ENCODE measurements around the gene PBX2. TPM values are rescaled to one million over a fixed set of nuclear protein-coding genes. Genes with fewer than 3 reads are reported as not detected.

PBX2 gene
- total and polyA plus RNA-seq, 10 donors = 29.6 to 160 (median 89.9) TPM

DNA sequence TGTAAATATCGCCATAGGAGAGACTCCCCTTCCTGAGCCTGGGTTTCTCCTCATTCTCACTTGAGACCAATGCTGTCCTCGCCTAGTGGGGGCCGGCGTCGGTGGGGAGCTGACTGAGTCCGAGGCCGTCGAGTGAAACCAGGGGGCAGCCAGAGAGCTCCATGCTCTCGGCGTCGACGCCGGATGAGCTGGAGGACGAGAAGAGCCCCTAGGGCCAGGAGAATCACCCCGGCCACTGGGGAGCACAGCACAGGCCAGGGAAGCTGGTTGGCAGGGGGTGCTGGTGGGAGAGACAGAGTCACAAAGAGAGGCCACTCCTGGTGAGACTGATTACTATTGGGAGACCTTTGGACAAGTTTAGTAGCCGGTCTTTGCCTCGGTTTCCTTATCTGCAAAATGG, 8.9 kb upstream of the PBX2 start:
- Histone ChIP-seq H3K4me3 (no peak overlapping the region), H3K36me3 (no peaks in the 10 kb centered on the region), H3K9me3 (no peaks in the 10 kb centered on the region), H3K27ac (no peak overlapping the region), H3K27me3 (replicated peaks in 1 of 7) (peaks cover 0 to 3% (median 0%) of the 10 kb centered on the region in 7 donors), H3K4me1 (peaks cover 20 to 31% (median 30%) of the 10 kb centered on the region in 6 donors)
- intact Hi-C loops (cut with DNase I; ENCODE audit: low total_unique reads) = loop anchor here (10.0 kb wide), 1 partner anchor 74 kb away; the partner anchor contains the start of gene ATF6B
- DNase-seq = peak; percentile 79
- TF ChIP-seq, protein P1, sequence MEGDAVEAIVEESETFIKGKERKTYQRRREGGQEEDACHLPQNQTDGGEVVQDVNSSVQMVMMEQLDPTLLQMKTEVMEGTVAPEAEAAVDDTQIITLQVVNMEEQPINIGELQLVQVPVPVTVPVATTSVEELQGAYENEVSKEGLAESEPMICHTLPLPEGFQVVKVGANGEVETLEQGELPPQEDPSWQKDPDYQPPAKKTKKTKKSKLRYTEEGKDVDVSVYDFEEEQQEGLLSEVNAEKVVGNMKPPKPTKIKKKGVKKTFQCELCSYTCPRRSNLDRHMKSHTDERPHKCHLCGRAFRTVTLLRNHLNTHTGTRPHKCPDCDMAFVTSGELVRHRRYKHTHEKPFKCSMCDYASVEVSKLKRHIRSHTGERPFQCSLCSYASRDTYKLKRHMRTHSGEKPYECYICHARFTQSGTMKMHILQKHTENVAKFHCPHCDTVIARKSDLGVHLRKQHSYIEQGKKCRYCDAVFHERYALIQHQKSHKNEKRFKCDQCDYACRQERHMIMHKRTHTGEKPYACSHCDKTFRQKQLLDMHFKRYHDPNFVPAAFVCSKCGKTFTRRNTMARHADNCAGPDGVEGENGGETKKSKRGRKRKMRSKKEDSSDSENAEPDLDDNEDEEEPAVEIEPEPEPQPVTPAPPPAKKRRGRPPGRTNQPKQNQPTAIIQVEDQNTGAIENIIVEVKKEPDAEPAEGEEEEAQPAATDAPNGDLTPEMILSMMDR (IDR thresholded peaks at IDR 0.05 in 8 of 11, conservative IDR thresholded peaks at IDR 0.05 in 3 of 11) = no peak
- TF ChIP-seq POLR2A (IDR thresholded peaks at IDR 0.05) (no peak), POLR2AphosphoS5 (IDR thresholded peaks at IDR 0.05) (no peak)
- 88 to 93% (median 91%) methylated on average over 17 of the region's 17 CpGs for WGBS, 5 donors

DNA sequence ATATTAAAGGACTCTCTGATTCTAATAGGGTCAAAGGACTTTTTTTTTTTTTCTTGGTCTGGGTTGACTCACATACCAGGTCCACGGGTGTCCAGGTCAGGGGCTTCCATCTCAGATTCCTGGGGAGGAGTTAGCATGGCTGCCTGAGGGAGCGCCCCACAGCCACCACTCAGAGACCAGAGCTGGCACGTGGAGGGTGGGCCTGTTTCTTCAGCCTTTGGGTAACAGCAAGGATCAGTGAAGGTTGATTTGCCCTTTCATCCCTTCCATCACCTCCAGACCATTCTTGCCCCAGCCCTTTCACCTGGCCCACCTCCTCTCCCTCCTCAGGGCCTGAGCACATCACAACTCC, 8.3 kb upstream of the PBX2 start:
- H3K4me3 ChIP-seq = no peak overlapping the region
- peak overlapping the region in 2 of 8 donors; percentile 98 to 99 for H3K27ac ChIP-seq
- no peak for DNase-seq
- intact Hi-C loops (cut with DNase I; ENCODE audit: low total_unique reads) = loop anchor here (10.0 kb wide), 1 partner anchor 74 kb away; the partner anchor contains the start of gene ATF6B
- TF ChIP-seq, protein P1 (IDR thresholded peaks at IDR 0.05 in 8 of 11, conservative IDR thresholded peaks at IDR 0.05 in 3 of 11) = no peak
- TF ChIP-seq POLR2AphosphoS5 (IDR thresholded peaks at IDR 0.05) (no peak), POLR2A (IDR thresholded peaks at IDR 0.05) (no peak)
- 79 to 88% (median 83%) methylated on average over 3 of the region's 3 CpGs for WGBS, 5 donors
- no peaks in the 10 kb centered on the region for H3K36me3 ChIP-seq
- peaks cover 26 to 36% (median 35%) of the 10 kb centered on the region in 6 donors for H3K4me1 ChIP-seq
- no peaks in the 10 kb centered on the region for H3K9me3 ChIP-seq
- H3K27me3 ChIP-seq (replicated peaks in 1 of 7) = peaks cover 0 to 3% (median 0%) of the 10 kb centered on the region in 7 donors

GRCh38 chr6:32196682-32197616, 6.9 kb upstream of the PBX2 start:
- Histone ChIP-seq H3K9me3 (no peaks in the 10 kb centered on the region), H3K27ac (peak overlapping the region; percentile 98 to 100 (median 100)), H3K27me3 (replicated peaks in 1 of 7) (no peaks in the 10 kb centered on the region), H3K36me3 (no peaks in the 10 kb centered on the region), H3K4me3 (peak overlapping the region; percentile 57 to 89 (median 66)), H3K4me1 (peaks cover 30 to 50% (median 49%) of the 10 kb centered on the region in 6 donors)
- peak; percentile 90 for DNase-seq
- 40 to 47% (median 40%) methylated on average over 27 to 28 of the region's 28 CpGs for WGBS, 5 donors
- intact Hi-C loops (cut with DNase I; ENCODE audit: low total_unique reads) = loop anchor here (10.0 kb wide), 1 partner anchor 72 kb away; the partner anchor contains the start of gene ATF6B
- no peak for TF ChIP-seq POLR2A (IDR thresholded peaks at IDR 0.05)
- peak; percentile 28 to 59 (median 54) for TF ChIP-seq POLR2AphosphoS5 (IDR thresholded peaks at IDR 0.05)
- TF ChIP-seq, protein P1 (IDR thresholded peaks at IDR 0.05 in 8 of 11, conservative IDR thresholded peaks at IDR 0.05 in 3 of 11) = peak in 2 of 11 experiments; percentile 11 to 13

Data from spleen (tissue), 11 donors.